Omental fat pad (tissue), 4 donors: ENCODE results near the gene LRPAP1. TPM values are rescaled to one million over a fixed set of nuclear protein-coding genes. Genes with fewer than 3 reads are reported as not detected.

Experiments used
- ATAC-seq: fragments of 150-250 bp; one replicate; pipeline ENCODE4 v1.9.1; 2016; ENCODE audit warnings: mild to moderate bottlenecking, moderate library complexity; ENCODE audit not compliant: low FRiP score
- DNase-seq: peaks from one replicate; pipeline ENCODE4 v3.0.0-alpha.2; 2019; ENCODE audit warnings: low spot score
- total RNA-seq, 4 donors: library from RNA; depleted of rRNA; stranded (reverse); fragments of >200 nt; gene quantifications; one replicate each; pipeline ENCODE4 v1.1.0, GENCODE V29; 2016
- TF ChIP-seq, protein P1 (sequence below), 3 donors: fragments of 450-650 bp; IDR thresholded peaks; one replicate each; pipeline ENCODE4 v1.5.1; 2016 to 2017; ENCODE audit warnings: antibody characterized with exemption in 3 of 3, mild to moderate bottlenecking in 3 of 3, moderate library complexity in 2 of 3

The LRPAP1 gene
- total RNA-seq, 4 donors from 2014 or later, result 119 to 141 (median 127) TPM

DNA sequence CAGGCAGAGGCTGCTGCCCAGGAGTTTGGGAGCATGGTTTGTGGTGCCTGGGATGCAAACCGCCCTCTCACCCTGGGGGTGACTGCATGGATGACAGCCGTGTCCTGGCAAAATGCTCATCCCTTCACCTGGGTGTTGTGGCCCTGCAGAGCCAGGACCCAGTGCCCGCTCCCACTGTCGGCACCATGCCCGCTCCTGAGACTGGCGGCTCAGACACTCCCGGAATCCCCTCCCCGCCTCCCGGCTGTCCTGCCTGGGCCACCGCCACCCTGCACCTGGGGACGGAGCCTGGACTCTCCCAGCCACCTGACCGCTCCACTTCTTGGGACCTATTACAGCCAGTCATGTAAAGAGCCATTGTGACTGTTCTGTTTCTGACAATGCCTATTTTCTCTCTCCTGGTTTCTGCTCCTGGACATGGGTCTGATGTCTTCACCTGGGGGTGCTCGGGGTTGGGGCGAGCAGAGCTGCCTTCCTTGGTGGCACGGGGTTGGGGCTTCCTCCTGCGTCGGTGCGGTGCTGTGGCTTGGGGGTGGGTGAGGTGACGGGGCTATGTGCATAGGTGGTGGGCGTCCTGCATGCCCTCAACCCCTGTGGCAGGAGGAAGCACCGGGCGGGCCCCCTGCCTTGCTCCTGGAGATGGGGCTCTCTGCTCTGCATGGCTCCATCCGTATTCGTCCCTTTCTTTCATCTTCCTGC lies 30.9 kb downstream of the LRPAP1 start:
- TF ChIP-seq, protein P1, sequence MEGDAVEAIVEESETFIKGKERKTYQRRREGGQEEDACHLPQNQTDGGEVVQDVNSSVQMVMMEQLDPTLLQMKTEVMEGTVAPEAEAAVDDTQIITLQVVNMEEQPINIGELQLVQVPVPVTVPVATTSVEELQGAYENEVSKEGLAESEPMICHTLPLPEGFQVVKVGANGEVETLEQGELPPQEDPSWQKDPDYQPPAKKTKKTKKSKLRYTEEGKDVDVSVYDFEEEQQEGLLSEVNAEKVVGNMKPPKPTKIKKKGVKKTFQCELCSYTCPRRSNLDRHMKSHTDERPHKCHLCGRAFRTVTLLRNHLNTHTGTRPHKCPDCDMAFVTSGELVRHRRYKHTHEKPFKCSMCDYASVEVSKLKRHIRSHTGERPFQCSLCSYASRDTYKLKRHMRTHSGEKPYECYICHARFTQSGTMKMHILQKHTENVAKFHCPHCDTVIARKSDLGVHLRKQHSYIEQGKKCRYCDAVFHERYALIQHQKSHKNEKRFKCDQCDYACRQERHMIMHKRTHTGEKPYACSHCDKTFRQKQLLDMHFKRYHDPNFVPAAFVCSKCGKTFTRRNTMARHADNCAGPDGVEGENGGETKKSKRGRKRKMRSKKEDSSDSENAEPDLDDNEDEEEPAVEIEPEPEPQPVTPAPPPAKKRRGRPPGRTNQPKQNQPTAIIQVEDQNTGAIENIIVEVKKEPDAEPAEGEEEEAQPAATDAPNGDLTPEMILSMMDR (IDR thresholded peaks at IDR 0.05), result no peak
- no peak for ATAC-seq

DNA sequence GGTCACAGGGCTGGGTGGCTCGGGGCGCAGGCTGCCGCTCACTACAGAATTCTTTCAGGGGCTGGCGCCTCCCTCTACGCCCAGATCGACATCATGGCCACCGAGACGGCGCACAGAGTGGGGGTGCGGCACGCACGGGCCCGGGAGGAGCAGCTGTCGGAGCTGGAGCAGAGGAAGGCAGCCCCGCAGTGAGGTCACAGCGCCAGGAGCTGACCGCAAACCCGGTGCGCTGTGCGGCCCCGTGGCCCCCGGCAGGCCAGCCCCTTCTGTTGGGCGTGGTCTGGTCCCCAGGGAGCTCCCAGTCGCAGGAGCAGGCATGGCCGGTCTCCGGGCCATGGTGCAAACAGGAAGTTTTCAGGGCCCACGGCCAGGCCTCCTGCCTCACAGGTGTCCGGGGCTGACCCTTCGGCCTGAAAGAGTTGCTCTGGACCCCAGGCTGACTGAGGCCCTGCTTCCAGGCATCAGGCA lies 31.6 kb downstream of the LRPAP1 start:
- no peak for ATAC-seq
- DNase-seq, result no peak
- TF ChIP-seq, protein P1 (IDR thresholded peaks at IDR 0.05), result no peak

More for the DNA sequence above, 30.9 kb downstream of the LRPAP1 start:
- no peak for DNase-seq

DNA sequence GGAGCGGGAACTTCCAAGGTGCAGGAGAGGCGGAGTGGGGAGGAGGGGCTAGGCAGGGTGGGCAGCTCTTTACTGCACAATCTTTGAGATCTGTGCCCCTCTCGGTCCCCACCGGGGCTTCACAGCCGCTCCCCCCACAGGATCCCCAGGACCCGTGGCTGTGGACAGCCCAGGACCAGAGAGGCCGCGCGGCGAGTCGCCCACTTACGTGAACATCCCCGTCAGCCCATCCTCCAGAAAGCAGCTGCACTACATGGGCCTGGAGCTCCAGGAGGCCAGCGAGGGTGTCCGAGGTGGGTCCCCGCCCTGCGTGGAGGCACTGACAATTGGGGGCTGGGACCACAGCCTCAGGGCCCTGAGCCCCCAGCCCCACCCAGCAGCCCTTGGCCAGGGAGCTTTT lies 32.1 kb downstream of the LRPAP1 start:
- DNase-seq (no peak), ATAC-seq (no peak)
- TF ChIP-seq, protein P1 (IDR thresholded peaks at IDR 0.05), result no peak

DNA sequence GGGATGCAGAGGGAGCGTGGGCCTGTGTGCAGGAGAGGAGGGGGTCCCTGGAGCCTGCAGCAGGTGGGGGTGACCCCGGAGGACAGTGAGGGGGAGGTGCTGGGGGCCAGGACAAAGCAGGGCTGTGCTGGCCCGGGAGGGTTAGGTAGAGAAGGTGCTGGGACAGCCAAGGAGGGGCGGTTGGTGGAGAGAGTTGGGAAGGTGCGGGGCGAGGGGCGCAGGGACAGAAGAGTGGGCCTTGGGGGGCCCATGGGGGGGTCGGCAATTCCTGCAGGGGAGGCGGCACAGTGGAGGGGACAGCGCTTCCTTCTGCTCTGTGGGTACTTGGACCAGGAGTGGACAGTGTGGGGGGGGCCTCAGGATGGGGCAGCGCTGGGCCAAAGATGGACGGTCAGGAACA lies 32.5 kb downstream of the LRPAP1 start:
- no peak for DNase-seq
- ATAC-seq, result no peak
- TF ChIP-seq, protein P1 (IDR thresholded peaks at IDR 0.05), result no peak

DNA sequence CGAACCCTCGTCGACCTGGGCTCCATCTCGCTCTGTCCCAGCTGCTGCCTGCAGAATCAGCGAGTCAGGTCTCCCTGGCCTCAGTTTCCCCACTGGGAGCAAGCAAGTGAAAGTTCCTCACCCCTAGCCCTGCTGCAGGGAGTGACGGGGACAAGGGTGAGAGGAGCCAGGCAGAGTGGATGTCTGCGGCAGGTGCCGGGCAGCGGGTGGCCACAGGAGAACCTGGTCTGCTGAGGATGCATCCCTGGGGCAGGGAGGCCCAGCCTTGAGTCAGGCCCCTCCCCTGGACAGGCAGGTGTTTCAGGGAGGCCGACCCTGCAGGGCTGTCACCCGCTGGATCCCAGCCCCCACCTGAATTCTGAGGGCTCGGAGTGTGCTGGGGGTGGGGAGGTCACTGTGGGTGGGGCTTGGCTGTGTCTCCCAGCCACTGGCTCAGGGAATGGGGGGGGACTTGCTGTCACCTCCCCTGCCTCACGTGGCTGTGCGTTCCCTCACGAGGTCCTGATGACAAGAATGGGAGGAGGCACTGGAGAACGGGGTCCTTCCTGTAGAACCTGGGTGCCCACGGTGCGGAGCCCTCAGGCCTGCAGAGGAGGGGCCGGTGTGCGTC lies 33.2 kb downstream of the LRPAP1 start:
- no peak for ATAC-seq

DNA sequence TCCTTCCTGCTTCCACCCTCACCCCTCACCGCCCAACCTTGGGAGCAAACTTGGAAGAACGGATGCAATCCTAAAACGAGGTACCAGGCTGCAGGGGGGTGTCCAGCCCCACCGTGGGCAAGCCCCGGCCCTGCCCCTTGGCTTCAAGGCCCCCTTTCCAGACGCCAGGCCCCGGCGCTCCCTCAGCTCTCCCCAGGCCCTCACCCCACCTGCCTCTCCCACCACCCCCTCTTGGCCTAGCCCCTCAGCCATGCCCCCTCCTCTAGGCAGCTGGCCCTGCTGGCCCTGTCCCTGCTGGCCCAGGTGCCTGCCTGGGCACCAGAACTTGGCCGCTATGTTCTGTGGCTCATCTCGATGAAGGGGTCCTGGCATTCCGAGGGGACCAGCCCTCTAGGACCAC lies 33.8 kb downstream of the LRPAP1 start:
- ATAC-seq (no peak), DNase-seq (no peak)
- TF ChIP-seq, protein P1 (IDR thresholded peaks at IDR 0.05), result no peak

More for the DNA sequence above, 33.2 kb downstream of the LRPAP1 start:
- DNase-seq, result no peak
- TF ChIP-seq, protein P1 (IDR thresholded peaks at IDR 0.05), result no peak
